PFSK-1 (cell line): ENCODE measurements around the gene ABR.

Source experiments
- POLR2AphosphoS5 ChIP-seq: IDR thresholded peaks from 2 replicates; pipeline ENCODE4 v1.6.1; 2012; ENCODE audit warnings: low read depth, mild to moderate bottlenecking, control low read depth, low read length, moderate library complexity
- SIN3A ChIP-seq: IDR thresholded peaks from 2 replicates; pipeline ENCODE4 v1.6.1; 2012; ENCODE audit warnings: mild to moderate bottlenecking, low read length, moderate library complexity, borderline replicate concordance; ENCODE audit not compliant: insufficient read depth
- TAF1 ChIP-seq: IDR thresholded peaks from 2 replicates; pipeline ENCODE4 v1.6.1; 2012; ENCODE audit warnings: low read length, control low read depth, borderline replicate concordance; ENCODE audit not compliant: insufficient read depth

DNA sequence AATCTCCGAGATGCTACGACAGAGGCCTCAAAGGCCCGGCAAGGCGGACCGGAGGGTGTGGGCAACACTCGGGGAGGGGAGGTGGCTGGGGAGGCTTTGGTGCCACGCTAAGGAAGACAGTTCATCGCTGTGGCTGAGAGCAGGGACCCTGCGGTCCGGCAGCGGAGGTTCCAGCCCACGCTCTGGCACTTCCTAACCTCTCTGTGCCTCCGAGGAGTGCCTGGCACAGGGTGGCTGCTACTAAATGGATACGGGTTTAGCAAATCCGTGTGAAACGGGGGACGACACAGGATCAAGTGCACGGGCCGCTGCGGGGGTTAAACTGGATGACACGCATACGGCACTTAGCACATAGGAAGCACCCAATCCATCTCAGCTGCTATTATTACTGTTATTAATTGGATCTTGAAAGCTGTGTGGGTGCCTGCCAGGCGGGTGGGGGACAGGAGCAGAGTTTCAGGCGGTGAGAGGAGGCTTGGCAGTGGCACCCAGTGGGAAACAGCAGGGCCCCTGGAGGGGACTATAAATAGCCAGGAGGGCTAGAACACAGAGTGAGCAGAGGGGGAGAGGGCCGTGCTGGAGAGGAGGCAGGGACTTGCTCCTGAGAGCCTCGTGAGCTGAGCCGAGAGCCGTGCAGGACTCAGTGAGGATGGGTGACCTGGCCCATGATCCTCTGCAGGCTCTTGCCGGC, 45.0 kb downstream of the ABR start:
- no peak for TF ChIP-seq TAF1
- TF ChIP-seq POLR2AphosphoS5: no peak
- no peak for TF ChIP-seq SIN3A
